Upper lobe of right lung (tissue), 1 donor: ENCODE results near the gene ZC3H7B. TPM values are rescaled to one million over a fixed set of nuclear protein-coding genes. Genes with fewer than 3 reads are reported as not detected.

ENCODE experiments used
- ATAC-seq: fragments of 200-7000 bp; cut with Tn5 transposase; one replicate; pipeline ENCODE4 v1.9.1; 2020; ENCODE audit warnings: mild to moderate bottlenecking, moderate library complexity
- DNase-seq: peaks from one replicate; pipeline ENCODE4 v3.0.0-alpha.2; 2020
- H3K27ac ChIP-seq: fragments of 200-600 bp; one replicate; pipeline ENCODE4 v1.8.0; 2022
- H3K27me3 ChIP-seq: fragments of 200-600 bp; one replicate; pipeline ENCODE4 v1.8.0; 2022; ENCODE audit warnings: mild to moderate bottlenecking
- H3K36me3 ChIP-seq: fragments of 200-600 bp; one replicate; pipeline ENCODE4 v1.8.0; 2022
- H3K4me1 ChIP-seq: fragments of 200-600 bp; one replicate; pipeline ENCODE4 v1.8.0; 2022
- H3K4me3 ChIP-seq: fragments of 200-600 bp; one replicate; pipeline ENCODE4 v1.8.0; 2022; ENCODE audit warnings: mild to moderate bottlenecking
- H3K9me3 ChIP-seq: fragments of 200-600 bp; one replicate; pipeline ENCODE4 v1.8.0; 2022
- CTCF ChIP-seq: fragments of 200-600 bp; IDR thresholded peaks from one replicate; pipeline ENCODE4 v1.8.0; 2022; ENCODE audit warnings: antibody characterized with exemption
- intact Hi-C: fragments of 100-400 bp; cut with DNase I; formaldehyde crosslinking; loops from one replicate; pipeline ENCODE4 v1.11.0; 2022
- total RNA-seq: library from RNA; stranded (reverse); fragmentation: NEBNext Ultra II Directional; extraction: Animal tissue kit (Norgen Biotek cat#: 25700); gene quantifications from one replicate; pipeline ENCODE4 v1.2.1, GENCODE V29; 2021
- donor health status: DM: no; HTN: yes; CAD: no; lungs with severe emphysema.

ZC3H7B gene
- total RNA-seq, 1 donor from 2014 or later, result 70.3 TPM

- Histone ChIP-seq H3K36me3 (peaks cover 86% of the 10 kb centered on the region), H3K4me3 (no peak overlapping the region), H3K4me1 (no peaks in the 10 kb centered on the region), H3K27me3 (no peaks in the 10 kb centered on the region), H3K9me3 (no peaks in the 10 kb centered on the region), H3K27ac (no peak overlapping the region)
- intact Hi-C loops, result no loop called here
- no peak for ATAC-seq
- DNase-seq, result no peak
- TF ChIP-seq CTCF, result no peak
Measured at GRCh38 chr22:41341990-41342389, 40.7 kb downstream of the ZC3H7B start.

GRCh38 chr22:41343300-41343699 lies 42.0 kb downstream of the ZC3H7B start:
- ATAC-seq (no peak), DNase-seq (no peak)
- Histone ChIP-seq H3K27ac (no peak overlapping the region), H3K36me3 (peaks cover 99% of the 10 kb centered on the region), H3K4me3 (no peak overlapping the region), H3K9me3 (no peaks in the 10 kb centered on the region), H3K4me1 (no peaks in the 10 kb centered on the region), H3K27me3 (no peaks in the 10 kb centered on the region)
- TF ChIP-seq CTCF, result no peak
- intact Hi-C loops, result no loop called here

- DNase-seq (no peak), ATAC-seq (no peak)
- no peak for TF ChIP-seq CTCF
- no peaks in the 10 kb centered on the region for H3K9me3 ChIP-seq
- intact Hi-C loops, result no loop called here
- H3K36me3 ChIP-seq, result peaks cover 99% of the 10 kb centered on the region
- H3K4me3 ChIP-seq, result no peak overlapping the region
- H3K27me3 ChIP-seq, result no peaks in the 10 kb centered on the region
- H3K27ac ChIP-seq, result no peak overlapping the region
- no peaks in the 10 kb centered on the region for H3K4me1 ChIP-seq
Measured at GRCh38 chr22:41343717-41344116, 42.4 kb downstream of the ZC3H7B start.

GRCh38 chr22:41344189-41344788 lies 43.0 kb downstream of the ZC3H7B start:
- Histone ChIP-seq H3K27ac (no peak overlapping the region), H3K4me1 (no peaks in the 10 kb centered on the region), H3K36me3 (peaks cover 99% of the 10 kb centered on the region), H3K9me3 (no peaks in the 10 kb centered on the region), H3K27me3 (no peaks in the 10 kb centered on the region), H3K4me3 (no peak overlapping the region)
- no peak for DNase-seq
- intact Hi-C loops, result no loop called here
- no peak for ATAC-seq
- TF ChIP-seq CTCF, result no peak

- Histone ChIP-seq H3K4me3 (no peak overlapping the region), H3K36me3 (peaks cover 94% of the 10 kb centered on the region), H3K27me3 (no peaks in the 10 kb centered on the region), H3K4me1 (no peaks in the 10 kb centered on the region), H3K9me3 (no peaks in the 10 kb centered on the region), H3K27ac (no peak overlapping the region)
- intact Hi-C loops, result no loop called here
- ATAC-seq, result no peak
- no peak for TF ChIP-seq CTCF
- no peak for DNase-seq
Measured at GRCh38 chr22:41345807-41346335, 44.5 kb downstream of the ZC3H7B start.
